Hematopoietic multipotent progenitor cell treated with erythropoietin and hydrocortisone succinate and interleukin-3 and kit ligand, for 6 days (in vitro differentiated cells): ENCODE measurements around the gene LTBP1.
A peak's percentile ranks its signal among the peaks of the same experiment; 100 is the strongest.
"Not testable (repeated sequence)": the region's sequence is repeated elsewhere in the genome, so short reads cannot be mapped to it uniquely, and the experiment has no call there.

Experiments
- DNase-seq: peaks from one replicate; pipeline ENCODE4 v3.0.0-alpha.2; 2015

LTBP1 gene

DNA sequence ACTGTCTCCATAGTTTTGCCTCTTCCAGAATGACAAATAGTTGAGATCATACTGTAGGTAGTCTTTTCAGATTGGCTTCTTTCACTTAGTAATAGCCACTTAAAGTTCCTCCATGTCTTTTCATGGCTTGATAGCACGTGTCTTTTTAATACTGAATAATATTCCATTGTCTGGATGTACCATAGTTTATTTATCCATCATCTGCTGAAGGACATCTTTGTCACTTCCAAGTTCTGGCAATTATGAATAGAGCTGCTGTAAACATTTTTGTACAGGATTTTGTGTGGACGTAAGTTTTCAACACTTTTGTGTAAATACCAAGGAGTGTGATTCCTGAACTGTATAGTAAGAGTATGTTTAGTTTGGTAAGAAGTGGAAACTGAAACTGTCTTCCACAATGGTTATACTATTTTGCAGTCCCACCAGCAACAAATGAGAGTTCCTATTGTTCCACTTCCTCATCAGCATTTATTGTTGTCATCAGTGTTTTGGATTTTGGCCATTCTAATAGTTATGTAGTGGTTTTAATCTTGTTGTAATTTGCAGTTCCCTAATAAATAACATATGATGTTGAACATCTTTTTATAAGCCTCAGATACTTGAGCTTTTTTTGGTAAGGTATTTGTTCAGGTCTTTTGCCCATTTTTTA, 18.9 kb downstream of the LTBP1 start:
- DNase-seq, result no peak

- no peak for DNase-seq
Observed at GRCh38 chr2:32969444-32970162, 22.9 kb downstream of the LTBP1 start.

DNA sequence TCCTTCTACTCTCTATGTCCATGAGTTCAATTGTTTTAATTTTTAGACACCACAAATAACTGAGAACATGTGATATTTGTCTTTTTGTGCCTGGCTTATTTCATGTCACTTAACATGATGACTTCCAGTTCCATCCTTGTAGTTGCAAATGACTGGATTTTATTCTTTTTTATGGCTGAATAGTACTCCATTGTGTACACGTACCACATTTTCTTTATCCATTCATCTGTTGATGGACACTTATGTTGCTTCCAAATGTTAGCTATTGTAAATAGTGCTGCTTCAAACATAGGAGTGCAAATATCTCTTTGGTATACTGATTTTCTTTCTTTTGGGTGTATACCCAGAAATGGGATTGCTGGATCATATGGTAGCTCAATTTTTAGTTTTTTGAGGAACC, 27.0 kb downstream of the LTBP1 start:
- DNase-seq, result not testable (repeated sequence)

- DNase-seq, result no peak
Observed at GRCh38 chr2:32976409-32977063, 29.8 kb downstream of the LTBP1 start.

DNA sequence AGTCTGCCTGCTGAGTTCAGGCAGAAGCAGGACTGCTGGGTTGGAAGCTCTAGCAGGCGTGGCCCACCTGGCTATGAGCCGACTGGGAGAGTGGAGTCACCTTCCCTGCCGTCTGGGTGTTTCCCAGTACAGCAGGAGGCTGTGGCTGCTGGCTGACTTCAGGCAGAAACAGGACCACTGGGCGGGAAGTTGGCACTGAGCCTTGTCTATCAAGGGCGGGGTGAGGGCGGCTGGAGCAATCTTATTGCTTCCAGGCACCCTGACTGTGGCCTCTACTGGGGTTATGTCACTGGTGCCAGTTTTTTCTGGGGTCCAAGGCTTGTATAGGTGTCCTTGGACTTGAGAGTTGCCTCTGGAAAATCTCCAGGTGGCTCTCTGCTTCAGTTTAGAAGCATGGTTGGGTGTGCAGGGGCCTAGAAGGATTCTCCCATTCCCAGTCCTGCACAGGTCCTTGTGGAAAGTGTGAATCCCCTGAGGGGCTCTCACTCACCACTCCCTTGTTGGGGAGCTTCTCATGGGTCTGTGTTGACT, 30.5 kb downstream of the LTBP1 start:
- peak; percentile 90 for DNase-seq

- DNase-seq, result no peak
Observed at GRCh38 chr2:32981612-32982011, 34.9 kb downstream of the LTBP1 start.

- not testable (repeated sequence) for DNase-seq
Observed at GRCh38 chr2:32983193-32983924, 36.6 kb downstream of the LTBP1 start.

- DNase-seq, result no peak
Observed at GRCh38 chr2:32986480-32986879, 39.7 kb downstream of the LTBP1 start.

DNA sequence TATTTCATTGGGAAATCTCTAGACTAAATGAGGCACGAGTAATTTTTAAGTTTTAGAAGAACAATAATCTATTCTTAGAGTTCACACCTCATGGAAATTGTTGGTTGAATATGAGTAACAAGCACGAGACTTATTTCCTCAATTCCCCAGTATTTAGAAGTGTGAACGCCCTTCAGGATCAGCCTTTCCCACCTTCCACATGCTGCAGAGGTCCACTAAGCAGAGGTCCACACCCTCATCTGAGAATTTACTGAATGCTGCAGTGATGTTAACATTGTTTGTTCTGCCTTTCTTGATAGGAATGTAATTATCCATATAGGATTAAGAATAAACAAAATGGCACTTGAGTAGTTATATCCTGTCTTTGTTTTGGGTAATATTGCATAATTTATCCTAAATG, 41.8 kb downstream of the LTBP1 start:
- no peak for DNase-seq

DNA sequence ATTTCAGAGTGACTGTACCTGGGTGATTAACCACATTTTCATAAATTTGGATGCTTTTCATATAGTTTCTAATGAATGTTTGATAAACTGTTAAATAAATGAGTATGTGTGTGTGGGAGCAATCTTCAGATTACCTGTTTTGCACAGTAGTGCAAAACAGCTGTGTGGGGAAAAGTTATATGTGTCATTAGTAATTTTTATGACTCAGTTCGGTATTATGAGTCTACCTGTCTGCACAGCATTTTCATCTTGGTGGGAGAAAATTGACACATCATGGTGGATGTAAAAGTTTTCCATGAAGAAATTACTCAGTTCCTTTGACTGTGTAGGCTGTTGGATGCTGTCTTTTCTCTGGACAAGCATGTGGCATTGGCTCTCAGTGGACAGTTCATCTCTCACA, 43.8 kb downstream of the LTBP1 start:
- no peak for DNase-seq

DNA sequence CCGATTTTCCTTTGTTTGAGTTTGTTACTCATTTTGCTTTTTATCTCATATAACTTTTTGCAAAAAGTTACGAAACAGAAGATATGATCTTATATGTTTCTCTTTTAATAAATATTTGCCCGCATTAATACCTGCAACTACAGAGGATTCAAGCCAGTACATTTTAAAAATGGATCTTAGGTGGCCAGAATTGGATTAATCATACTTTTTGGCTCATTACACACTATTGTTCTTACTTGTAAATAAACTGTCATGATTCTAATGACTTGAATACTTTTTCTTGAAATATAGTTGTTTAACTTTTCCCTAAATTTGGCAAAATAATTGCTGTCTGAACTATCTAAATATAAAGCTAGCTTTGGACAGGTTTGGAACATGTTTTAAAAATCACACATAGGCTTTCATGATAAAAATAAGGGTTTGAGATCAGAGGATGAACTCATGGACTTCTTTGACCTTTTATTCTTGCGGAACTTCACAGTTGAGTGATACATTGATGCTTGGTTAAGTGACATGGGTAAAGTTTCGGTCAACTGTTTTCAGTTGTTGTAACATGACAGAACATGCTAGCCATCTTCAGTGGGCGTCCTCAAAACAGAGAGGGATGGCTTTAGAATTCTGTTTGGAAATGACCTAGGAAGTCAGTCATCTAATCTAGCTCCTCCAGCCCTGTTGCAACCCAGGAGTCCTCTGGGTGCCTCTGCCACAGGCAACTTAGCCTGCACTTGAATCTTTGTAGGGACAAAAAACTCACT, 44.5 kb downstream of the LTBP1 start:
- DNase-seq, result no peak

GRCh38 chr2:32993005-32993539, 46.3 kb downstream of the LTBP1 start:
- no peak for DNase-seq

DNA sequence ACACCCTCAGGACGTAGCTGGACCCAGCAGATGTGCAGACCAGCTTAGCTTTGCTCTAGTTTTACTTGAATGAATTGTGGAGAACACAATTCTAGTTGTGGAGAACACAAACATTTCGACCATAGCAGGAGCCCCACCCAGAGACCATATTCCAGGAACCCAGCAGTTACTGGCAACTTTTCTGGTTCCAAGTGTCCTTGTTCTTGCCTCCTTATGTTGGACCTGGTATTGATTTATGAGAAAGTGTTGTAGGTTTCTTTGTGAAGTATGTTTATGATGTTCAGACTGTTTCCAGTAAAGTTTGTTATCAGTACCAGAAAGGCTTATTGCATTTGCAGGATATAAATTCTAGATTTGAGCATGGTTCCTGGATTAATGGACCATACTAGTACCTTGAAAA, 51.0 kb downstream of the LTBP1 start:
- no peak for DNase-seq

GRCh38 chr2:33000986-33001385, 54.2 kb downstream of the LTBP1 start:
- DNase-seq, result no peak

- no peak for DNase-seq
Observed at GRCh38 chr2:33001823-33002222, 55.1 kb downstream of the LTBP1 start.

DNA sequence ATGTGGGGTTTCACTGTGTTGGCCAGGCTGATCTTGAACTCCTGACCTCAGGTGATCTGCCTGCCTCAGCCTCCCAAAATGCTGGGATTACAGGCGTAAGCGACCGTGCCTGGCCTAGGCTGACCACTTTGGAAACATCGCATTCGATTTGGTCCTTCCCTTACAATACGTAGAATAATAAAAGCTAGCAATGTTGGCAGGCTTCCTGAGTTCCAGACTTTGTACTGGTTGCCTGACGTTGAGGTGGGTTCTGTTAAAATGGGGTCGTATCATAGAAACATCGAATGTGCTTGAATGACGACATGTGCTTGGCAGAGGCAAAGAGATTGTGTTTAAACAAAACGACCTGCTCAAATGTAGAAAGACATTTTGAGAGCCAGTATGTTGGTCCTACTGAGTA, 56.1 kb downstream of the LTBP1 start:
- DNase-seq, result no peak

DNA sequence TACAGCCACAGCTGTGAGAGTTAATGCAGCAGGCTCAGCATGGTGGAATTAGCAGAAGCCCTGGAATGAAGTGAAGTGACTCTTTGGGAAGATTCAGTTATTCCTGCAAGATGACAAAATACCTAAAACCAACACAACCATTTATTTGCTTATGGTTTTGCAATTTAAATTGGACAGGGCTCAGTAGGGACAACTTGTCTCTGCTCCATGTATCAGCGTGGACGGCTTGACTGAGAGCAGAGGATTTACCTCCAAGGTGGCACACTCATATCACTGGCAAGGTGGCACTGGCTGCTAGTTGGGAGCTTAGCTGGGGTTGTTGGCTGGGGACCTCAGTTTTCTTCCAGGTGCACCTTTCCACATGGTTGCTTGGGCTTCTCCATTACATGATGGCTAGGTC, 58.3 kb downstream of the LTBP1 start:
- DNase-seq, result no peak

DNA sequence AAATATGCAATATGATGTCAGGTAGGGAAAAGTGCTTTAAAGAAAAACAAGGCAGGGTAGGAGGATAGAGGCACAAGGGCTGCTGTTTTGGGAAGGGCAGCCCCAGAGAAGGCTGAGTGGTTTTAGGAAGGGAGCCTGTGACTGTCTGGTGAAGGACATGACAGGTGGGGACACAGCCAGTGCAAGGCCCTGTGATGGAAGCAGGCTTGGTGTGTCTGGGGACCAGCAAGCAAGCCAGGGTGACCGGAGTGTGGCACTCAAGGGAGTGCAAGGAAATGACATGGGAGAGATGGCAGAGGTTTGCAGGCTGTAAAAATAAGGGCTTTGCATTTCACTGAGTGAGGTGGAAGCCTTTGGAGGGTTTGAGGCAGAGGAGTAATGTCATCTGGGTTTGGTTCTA, 62.0 kb downstream of the LTBP1 start:
- DNase-seq, result no peak

GRCh38 chr2:33009249-33009648, 62.5 kb downstream of the LTBP1 start:
- no peak for DNase-seq

- DNase-seq, result no peak
Observed at GRCh38 chr2:33011373-33011772, 64.6 kb downstream of the LTBP1 start.

DNA sequence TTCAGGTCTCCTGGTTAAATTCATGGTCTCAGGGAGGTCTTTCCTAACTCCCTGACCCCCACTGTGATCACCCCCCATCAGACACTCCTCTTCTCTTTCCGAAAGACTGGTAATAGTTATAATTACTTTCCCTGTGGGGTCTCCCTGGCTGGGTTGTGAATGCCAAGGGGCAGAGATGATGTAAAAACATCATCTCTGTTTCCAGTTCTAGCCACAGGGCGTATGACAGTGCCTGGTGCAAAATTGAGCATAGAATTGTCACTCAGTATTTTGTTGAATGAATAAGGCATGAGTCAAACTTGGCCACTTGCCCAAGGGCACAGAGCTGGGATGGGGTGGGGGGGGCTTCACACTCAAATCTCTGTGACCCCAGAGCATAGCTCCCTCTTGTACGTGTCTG, 65.2 kb downstream of the LTBP1 start:
- no peak for DNase-seq

- no peak for DNase-seq
Observed at GRCh38 chr2:33013684-33014110, 66.9 kb downstream of the LTBP1 start.
